H54 (cell line): ENCODE results near the gene RBM19.

Source experiments
- DNase-seq: peaks from one replicate; pipeline ENCODE4 v3.0.0; 2011; ENCODE audit warnings: low spot score, mixed read lengths; ENCODE audit not compliant: insufficient read length
- FAIRE-seq: peaks from 3 replicates; lab custom pipeline; 2011; peaks lifted over from hg19 to GRCh38; lab: Jason Lieb, UNC
- POLR2A ChIP-seq: IDR thresholded peaks from 2 replicates; pipeline ENCODE4 v1.6.1; 2011; ENCODE audit warnings: low read depth, mild to moderate bottlenecking, low read length

RBM19 gene

GRCh38 chr12:113980537-113981337 lies 14.6 kb upstream of the RBM19 start:
- FAIRE-seq = no peak
- DNase-seq = peak; percentile 38
- TF ChIP-seq POLR2A = no peak

GRCh38 chr12:113980054-113980453 lies 13.9 kb upstream of the RBM19 start:
- no peak for FAIRE-seq
- no peak for DNase-seq
- TF ChIP-seq POLR2A = no peak

- TF ChIP-seq POLR2A = no peak
- no peak for FAIRE-seq
- no peak for DNase-seq
These were observed 12.0 kb upstream of the RBM19 start for GRCh38 chr12:113978080-113978479.

- TF ChIP-seq POLR2A = no peak
- FAIRE-seq (no peak), DNase-seq (no peak)
These were observed 7.9 kb upstream of the RBM19 start for GRCh38 chr12:113974006-113974405.

- TF ChIP-seq POLR2A = no peak
- FAIRE-seq = no peak
These were observed 7.2 kb upstream of the RBM19 start for GRCh38 chr12:113973109-113973904.

GRCh38 chr12:113971392-113971791 lies 5.3 kb upstream of the RBM19 start:
- FAIRE-seq (no peak), DNase-seq (no peak)
- TF ChIP-seq POLR2A = no peak

More at GRCh38 chr12:113973109-113973904, 7.2 kb upstream of the RBM19 start:
- no peak for DNase-seq

- DNase-seq (no peak), FAIRE-seq (no peak)
- no peak for TF ChIP-seq POLR2A
These were observed 4.1 kb upstream of the RBM19 start for GRCh38 chr12:113970211-113970610.

- no peak for TF ChIP-seq POLR2A
- no peak for FAIRE-seq
- no peak for DNase-seq
These were observed 1.2 kb upstream of the RBM19 start for GRCh38 chr12:113967368-113967767.

GRCh38 chr12:113962733-113963132 lies 3.4 kb downstream of the RBM19 start:
- no peak for TF ChIP-seq POLR2A
- FAIRE-seq (no peak), DNase-seq (no peak)

- DNase-seq = peak; percentile 27
- no peak for TF ChIP-seq POLR2A
- no peak for FAIRE-seq
These were observed 4.0 kb downstream of the RBM19 start for GRCh38 chr12:113961921-113962710.

GRCh38 chr12:113960030-113960429 lies 6.1 kb downstream of the RBM19 start:
- no peak for TF ChIP-seq POLR2A
- DNase-seq (no peak), FAIRE-seq (no peak)

- no peak for TF ChIP-seq POLR2A
- DNase-seq (no peak), FAIRE-seq (no peak)
These were observed 7.0 kb downstream of the RBM19 start for GRCh38 chr12:113959096-113959495.

- no peak for TF ChIP-seq POLR2A
- FAIRE-seq = no peak
These were observed 8.0 kb downstream of the RBM19 start for GRCh38 chr12:113958108-113958507.

GRCh38 chr12:113957627-113958026 lies 8.5 kb downstream of the RBM19 start:
- DNase-seq (no peak), FAIRE-seq (no peak)
- TF ChIP-seq POLR2A = no peak

More at GRCh38 chr12:113958108-113958507, 8.0 kb downstream of the RBM19 start:
- no peak for DNase-seq
